Adrenal gland (tissue), 12 donors: ENCODE data around the gene MESP2. TPM values are rescaled to one million over a fixed set of nuclear protein-coding genes. Genes with fewer than 3 reads are reported as not detected.

ENCODE experiments used
- DNase-seq, 7 donors: peaks; one replicate each; pipeline ENCODE4 v3.0.0-alpha.2; 2019 to 2020
- H3K27ac ChIP-seq, 5 donors: fragments of 200-600 bp; sonication (generic) in 4 of 5; 1 replicate in 3 of 5; 2 replicates in 2 of 5; pipeline versions ENCODE4 v1.5.1 to v1.8.0; 2016 to 2020; ENCODE audit warnings: mild to moderate bottlenecking in 1 of 5
- H3K27me3 ChIP-seq: fragments of 200-600 bp; 2 replicates; pipeline ENCODE4 v1.8.0; 2021
- H3K36me3 ChIP-seq, 2 donors: fragments of 200-600 bp; replicated peaks in 1 of 2; 1 replicate in 1 of 2; 2 replicates in 1 of 2; pipeline versions ENCODE4 v1.5.1 to v1.8.0; 2018 to 2022
- H3K4me1 ChIP-seq, 2 donors: fragments of 200-600 bp; replicated peaks in 1 of 2; 1 replicate in 1 of 2; 2 replicates in 1 of 2; pipeline versions ENCODE4 v1.5.1 to v1.8.0; 2018 to 2021
- H3K4me3 ChIP-seq, 4 donors: fragments of 200-600 bp; sonication (generic) in 3 of 4; one replicate each; pipeline ENCODE4 v1.5.1; 2016 to 2018
- H3K9me3 ChIP-seq, 3 donors: fragments of 200-600 bp; sonication (generic) in 1 of 3; replicated peaks in 1 of 3; 1 replicate in 2 of 3; 2 replicates in 1 of 3; pipeline versions ENCODE4 v1.5.1 to v1.8.0; 2016 to 2021
- POLR2A ChIP-seq, 2 donors: fragments of 450-650 bp; IDR thresholded peaks; one replicate each; pipeline ENCODE4 v1.6.1; 2017; ENCODE audit warnings: antibody characterized with exemption in 2 of 2, mild to moderate bottlenecking in 2 of 2, moderate library complexity in 1 of 2
- WGBS, 4 donors: extraction: QIAGEN DNeasy Blood & Tissue Kit in 2 of 4; methylation state at CpG; one replicate each; pipeline versions ENCODE4 v1.1.5 to v1.1.7; 2013 to 2017; 5-methylcytosine and 5-hydroxymethylcytosine counted together
- intact Hi-C, 2 donors: fragments of 100-400 bp; cut with DNase I; formaldehyde crosslinking; loops; one replicate each; pipeline versions ENCODE4 v1.14.1 to v1.15.0; 2022 to 2023
- polyA plus RNA-seq, 3 donors: library from polyadenylated mRNA; stranded (reverse); fragments of 200-250 nt in 2 of 3; fragments of 350-450 nt in 1 of 3; fragmentation: Illumina TruSeq in 1 of 3; extraction: RNeasy Lipid Tissue Mini Kit (QIAGEN cat#74804) in 1 of 3; gene quantifications; one replicate each; pipeline ENCODE4 v1.2.3, GENCODE V29; 2013 to 2014
- total RNA-seq, 9 donors: library from RNA; depleted of rRNA in 4 of 9; stranded (reverse); fragments of >200 nt in 4 of 9; fragments of 120-200 nt in 1 of 9; fragmentation: NEBNext Ultra II Directional in 1 of 9; extraction: Animal tissue kit (Norgen Biotek cat#: 25700) in 1 of 9; gene quantifications; one replicate each; pipeline versions ENCODE4 v1.1.0 to v1.2.4, GENCODE V29; 2013 to 2023
- TF ChIP-seq, protein P1 (sequence below), 6 experiments: fragments of 450-650 bp in 4 of 6; fragments of 200-600 bp in 2 of 6; sonication (generic) in 1 of 6; IDR thresholded peaks; 1 replicate in 5 of 6; 2 replicates in 1 of 6; pipeline versions ENCODE4 v1.5.1 to v1.8.0; 2016 to 2021; ENCODE audit warnings: antibody characterized with exemption in 6 of 6, mild to moderate bottlenecking in 2 of 6, moderate library complexity in 1 of 6
- donor health status: healthy with polysubstance abuse.
- donor health status: Bipolar disorder and iron deficiency.
- donor health status: DM: yes; HTN: yes; CAD: no.
- donor health status: DM: no; HTN: no; CAD: no.
- donor health status: DM: no; HTN: no; CAD: no.
- donor health status: DM: yes; HTN: yes; CAD: no.

The MESP2 gene
- total and polyA plus RNA-seq, 12 donors: 0.34 to 1.7 (median 0.55) TPM; not detected in 3

DNA sequence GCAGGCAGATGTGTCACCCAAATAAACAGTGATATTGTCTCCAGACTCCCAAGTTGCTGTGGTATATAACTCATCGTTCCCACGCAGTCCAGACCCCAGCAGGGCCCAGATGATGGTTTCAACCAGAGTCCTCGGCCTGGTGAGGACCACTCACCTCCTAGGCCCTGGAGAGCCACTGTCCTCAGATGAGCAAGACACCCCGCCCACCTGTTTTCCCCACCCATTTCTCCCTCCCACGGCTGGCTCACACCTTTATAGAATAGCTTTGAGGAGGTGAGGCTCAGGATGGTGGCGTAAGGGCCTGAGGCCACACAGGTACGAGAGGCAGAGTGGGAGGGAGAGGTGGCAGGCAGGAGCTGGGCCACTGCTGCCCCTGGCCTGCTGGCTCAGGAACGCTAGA is 32.5 kb upstream of the MESP2 start:
- intact Hi-C loops: loop anchor here (10.0 kb wide), 2 partner anchors 99 to 341 kb away; no protein-coding TSS in a partner anchor
- no peaks in the 10 kb centered on the region for H3K27me3 ChIP-seq
- no peaks in the 10 kb centered on the region for H3K4me1 ChIP-seq
- TF ChIP-seq POLR2A (IDR thresholded peaks at IDR 0.05): no peak
- TF ChIP-seq, protein P1, sequence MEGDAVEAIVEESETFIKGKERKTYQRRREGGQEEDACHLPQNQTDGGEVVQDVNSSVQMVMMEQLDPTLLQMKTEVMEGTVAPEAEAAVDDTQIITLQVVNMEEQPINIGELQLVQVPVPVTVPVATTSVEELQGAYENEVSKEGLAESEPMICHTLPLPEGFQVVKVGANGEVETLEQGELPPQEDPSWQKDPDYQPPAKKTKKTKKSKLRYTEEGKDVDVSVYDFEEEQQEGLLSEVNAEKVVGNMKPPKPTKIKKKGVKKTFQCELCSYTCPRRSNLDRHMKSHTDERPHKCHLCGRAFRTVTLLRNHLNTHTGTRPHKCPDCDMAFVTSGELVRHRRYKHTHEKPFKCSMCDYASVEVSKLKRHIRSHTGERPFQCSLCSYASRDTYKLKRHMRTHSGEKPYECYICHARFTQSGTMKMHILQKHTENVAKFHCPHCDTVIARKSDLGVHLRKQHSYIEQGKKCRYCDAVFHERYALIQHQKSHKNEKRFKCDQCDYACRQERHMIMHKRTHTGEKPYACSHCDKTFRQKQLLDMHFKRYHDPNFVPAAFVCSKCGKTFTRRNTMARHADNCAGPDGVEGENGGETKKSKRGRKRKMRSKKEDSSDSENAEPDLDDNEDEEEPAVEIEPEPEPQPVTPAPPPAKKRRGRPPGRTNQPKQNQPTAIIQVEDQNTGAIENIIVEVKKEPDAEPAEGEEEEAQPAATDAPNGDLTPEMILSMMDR (IDR thresholded peaks at IDR 0.05): no peak
- H3K36me3 ChIP-seq: no peaks in the 10 kb centered on the region
- DNase-seq: no peak
- H3K9me3 ChIP-seq: no peaks in the 10 kb centered on the region
- WGBS, 4 donors: 84 to 86% (median 85%) methylated on average over 5 to 8 of the region's 8 CpGs
- no peak overlapping the region for H3K4me3 ChIP-seq
- H3K27ac ChIP-seq: no peak overlapping the region

DNA sequence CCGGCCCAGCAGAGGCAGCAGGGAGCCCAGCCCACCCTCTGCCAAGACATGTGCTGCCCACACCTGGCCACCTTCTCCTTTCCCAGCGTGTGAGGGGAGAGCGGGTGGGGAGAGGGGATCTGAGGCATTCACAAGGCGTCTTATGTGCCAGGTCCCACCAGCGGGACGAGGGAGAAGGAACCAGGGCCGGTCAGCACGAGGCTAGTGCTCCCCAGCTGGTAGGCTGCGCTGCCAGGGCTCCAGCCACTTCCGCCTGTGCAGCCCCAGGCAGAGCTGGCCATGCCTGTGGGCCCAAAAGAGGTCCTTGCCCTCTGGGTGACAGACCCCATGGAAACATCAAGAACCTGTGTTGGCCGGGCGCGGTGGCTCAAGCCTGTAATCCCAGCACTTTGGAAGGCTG is 31.0 kb upstream of the MESP2 start:
- WGBS, 4 donors: 81 to 88% (median 86%) methylated on average over 1 to 13 of the region's 13 CpGs
- intact Hi-C loops: loop anchor here (10.0 kb wide), 2 partner anchors 100 to 340 kb away; no protein-coding TSS in a partner anchor
- H3K27ac ChIP-seq: no peak overlapping the region
- no peaks in the 10 kb centered on the region for H3K9me3 ChIP-seq
- no peak overlapping the region for H3K4me3 ChIP-seq
- DNase-seq: no peak
- H3K4me1 ChIP-seq: peaks cover 0 to 4% of the 10 kb centered on the region in 2 donors
- no peaks in the 10 kb centered on the region for H3K27me3 ChIP-seq
- no peak for TF ChIP-seq POLR2A (IDR thresholded peaks at IDR 0.05)
- TF ChIP-seq, protein P1 (IDR thresholded peaks at IDR 0.05): no peak
- H3K36me3 ChIP-seq: no peaks in the 10 kb centered on the region

GRCh38 chr15:89745768-89746167 is 30.4 kb upstream of the MESP2 start:
- DNase-seq: no peak
- H3K27ac ChIP-seq: no peak overlapping the region
- no peaks in the 10 kb centered on the region for H3K36me3 ChIP-seq
- peaks cover 0 to 9% of the 10 kb centered on the region in 2 donors for H3K4me1 ChIP-seq
- H3K9me3 ChIP-seq: no peaks in the 10 kb centered on the region
- TF ChIP-seq POLR2A (IDR thresholded peaks at IDR 0.05): no peak
- TF ChIP-seq, protein P1 (IDR thresholded peaks at IDR 0.05): no peak
- WGBS, 4 donors: 4 to 79% (median 50%) methylated on average over 1 of the region's 1 CpG
- no peak overlapping the region for H3K4me3 ChIP-seq
- no peaks in the 10 kb centered on the region for H3K27me3 ChIP-seq
- intact Hi-C loops: loop anchor here (10.0 kb wide), 2 partner anchors 101 to 339 kb away; no protein-coding TSS in a partner anchor

- no peak for DNase-seq
- Histone ChIP-seq H3K4me1 (peaks cover 3 to 12% of the 10 kb centered on the region in 2 donors), H3K27me3 (no peaks in the 10 kb centered on the region), H3K36me3 (no peaks in the 10 kb centered on the region), H3K27ac (no peak overlapping the region), H3K9me3 (no peaks in the 10 kb centered on the region), H3K4me3 (no peak overlapping the region)
- TF ChIP-seq POLR2A (IDR thresholded peaks at IDR 0.05): no peak
- TF ChIP-seq, protein P1 (IDR thresholded peaks at IDR 0.05): no peak
- 70 to 89% (median 74%) methylated on average over 9 of the region's 9 CpGs for WGBS, 4 donors
- intact Hi-C loops: loop anchor here (10.0 kb wide), 2 partner anchors 102 to 338 kb away; no protein-coding TSS in a partner anchor
These were observed 29.7 kb upstream of the MESP2 start for GRCh38 chr15:89746386-89746780.
